HG02763 (cell line): ENCODE data around the gene PDE4D.

ENCODE experiments used
- ATAC-seq: cut with Tn5 transposase; IDR thresholded peaks from one replicate; pipeline ENCODE4 v1.9.1; 2021; ENCODE audit warnings: mild to moderate bottlenecking, moderate library complexity; ENCODE audit not compliant: unreplicated experiment

Gene PDE4D

GRCh38 chr5:59562756-59563389 is 330.7 kb downstream of the PDE4D start:
- peak; percentile 88 for ATAC-seq

GRCh38 chr5:59560553-59560952 is 333.0 kb downstream of the PDE4D start:
- no peak for ATAC-seq

GRCh38 chr5:59559847-59560246 is 333.7 kb downstream of the PDE4D start:
- ATAC-seq: no peak

GRCh38 chr5:59559323-59559722 is 334.2 kb downstream of the PDE4D start:
- ATAC-seq: no peak

GRCh38 chr5:59558501-59558900 is 335.0 kb downstream of the PDE4D start:
- ATAC-seq: no peak

- no peak for ATAC-seq
These were observed 336.0 kb downstream of the PDE4D start for GRCh38 chr5:59557572-59557971.

GRCh38 chr5:59555596-59555995 is 337.9 kb downstream of the PDE4D start:
- ATAC-seq: no peak

- no peak for ATAC-seq
These were observed 339.0 kb downstream of the PDE4D start for GRCh38 chr5:59554501-59554900.

GRCh38 chr5:59553992-59554391 is 339.5 kb downstream of the PDE4D start:
- no peak for ATAC-seq

- no peak for ATAC-seq
These were observed 344.6 kb downstream of the PDE4D start for GRCh38 chr5:59548807-59549357.

GRCh38 chr5:59547731-59548130 is 345.8 kb downstream of the PDE4D start:
- ATAC-seq: no peak

GRCh38 chr5:59544573-59544972 is 349.0 kb downstream of the PDE4D start:
- ATAC-seq: no peak

GRCh38 chr5:59543821-59544442 is 349.6 kb downstream of the PDE4D start:
- no peak for ATAC-seq

GRCh38 chr5:59542851-59543820 is 350.4 kb downstream of the PDE4D start:
- no peak for ATAC-seq

GRCh38 chr5:59542306-59542705 is 351.2 kb downstream of the PDE4D start:
- no peak for ATAC-seq

GRCh38 chr5:59540366-59540765 is 353.2 kb downstream of the PDE4D start:
- ATAC-seq: no peak

- no peak for ATAC-seq
These were observed 354.8 kb downstream of the PDE4D start for GRCh38 chr5:59538750-59539121.

GRCh38 chr5:59537961-59538749 is 355.4 kb downstream of the PDE4D start:
- no peak for ATAC-seq

GRCh38 chr5:59536875-59537274 is 356.7 kb downstream of the PDE4D start:
- no peak for ATAC-seq

- ATAC-seq: no peak
These were observed 358.0 kb downstream of the PDE4D start for GRCh38 chr5:59535561-59535960.

GRCh38 chr5:59533730-59534108 is 359.8 kb downstream of the PDE4D start:
- no peak for ATAC-seq
